Activated CD4-positive, alpha-beta T cell treated with anti-CD3 and anti-CD28 coated beads, Interleukin-2, amount 50 U/mL, for 24 hours (primary cell): ENCODE data around the gene PANK2.
"Not testable (repeated sequence)": the region's sequence is repeated elsewhere in the genome, so short reads cannot be mapped to it uniquely, and the experiment has no call there.

Source experiments
- DNase-seq, 2 donors: peaks; one replicate each; pipeline ENCODE4 v3.0.0-alpha.2; 2020; ENCODE audit warnings: low read depth in 1 of 2, low spot score in 1 of 2

PANK2 gene

DNA sequence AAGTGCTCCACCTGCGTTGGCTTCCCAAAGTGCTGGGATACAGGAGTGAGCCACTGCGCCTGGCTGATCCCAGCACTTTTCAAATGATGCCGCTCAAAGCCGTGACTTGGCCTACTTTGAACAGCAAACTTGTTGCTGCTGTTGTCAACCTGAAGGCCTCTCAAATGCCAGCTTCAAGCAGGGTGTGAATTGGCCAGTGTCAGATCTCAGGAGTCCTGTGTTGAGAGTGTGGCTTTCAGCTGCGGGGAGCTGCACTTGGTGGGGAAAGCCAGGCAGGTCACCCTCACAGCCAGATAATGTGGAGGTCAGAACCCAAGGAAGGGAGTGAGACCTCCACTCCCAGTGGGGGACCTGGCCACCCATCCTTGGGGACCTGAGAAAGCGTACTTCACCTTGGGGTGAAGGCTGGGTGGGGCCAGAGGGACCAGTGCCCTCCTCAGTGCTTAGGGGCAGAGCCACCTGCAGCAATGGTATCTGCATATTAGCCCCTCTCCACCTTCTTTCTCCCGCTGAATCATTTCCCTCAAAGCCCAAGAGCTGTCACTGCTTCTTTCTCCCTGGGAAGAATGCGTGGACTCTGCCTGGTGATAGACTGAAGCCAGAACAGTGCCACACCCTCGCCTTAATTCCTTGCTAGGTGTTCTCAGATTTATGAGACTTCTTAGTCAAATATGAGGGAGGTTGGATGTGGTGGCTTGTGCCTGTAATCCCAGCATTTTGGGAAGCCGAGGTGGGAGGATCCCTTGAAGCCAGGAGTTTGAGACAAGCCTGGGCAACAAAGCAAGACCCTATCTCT, 19.1 kb upstream of the PANK2 start:
- no peak for DNase-seq

DNA sequence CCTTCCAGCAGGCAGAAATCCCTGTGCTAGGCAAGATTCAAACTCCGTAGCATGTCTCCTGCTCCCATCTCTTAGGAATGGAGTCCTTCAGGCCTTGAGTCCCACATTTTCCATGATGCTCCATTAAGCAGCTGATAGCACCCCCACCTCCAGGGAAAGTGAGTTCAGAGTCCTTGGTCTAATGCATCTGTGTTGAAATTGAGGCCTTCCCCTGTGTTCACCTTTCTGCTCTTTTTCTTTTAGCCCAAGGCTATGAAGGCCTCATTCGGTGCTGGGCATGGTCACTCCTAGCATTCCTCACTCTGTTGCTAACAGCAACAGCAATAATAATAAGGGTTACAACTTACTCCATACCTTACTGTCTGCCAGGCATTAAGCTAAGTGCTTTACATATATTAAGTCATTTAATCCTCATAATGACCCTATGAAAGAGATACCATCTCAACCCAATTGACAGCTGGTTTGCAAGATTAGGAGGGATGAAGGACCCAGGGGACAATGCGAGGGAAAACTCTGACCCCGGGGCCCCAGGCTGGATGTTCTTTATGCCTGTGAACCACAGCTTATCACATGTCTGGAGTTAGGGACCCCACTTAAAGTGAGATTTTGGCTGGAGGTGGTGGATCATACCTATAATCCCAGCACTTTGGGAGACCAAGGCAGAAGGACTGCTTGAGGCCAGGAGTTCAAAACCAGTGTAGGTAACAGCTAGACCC, 17.5 kb upstream of the PANK2 start:
- DNase-seq, result no peak

DNA sequence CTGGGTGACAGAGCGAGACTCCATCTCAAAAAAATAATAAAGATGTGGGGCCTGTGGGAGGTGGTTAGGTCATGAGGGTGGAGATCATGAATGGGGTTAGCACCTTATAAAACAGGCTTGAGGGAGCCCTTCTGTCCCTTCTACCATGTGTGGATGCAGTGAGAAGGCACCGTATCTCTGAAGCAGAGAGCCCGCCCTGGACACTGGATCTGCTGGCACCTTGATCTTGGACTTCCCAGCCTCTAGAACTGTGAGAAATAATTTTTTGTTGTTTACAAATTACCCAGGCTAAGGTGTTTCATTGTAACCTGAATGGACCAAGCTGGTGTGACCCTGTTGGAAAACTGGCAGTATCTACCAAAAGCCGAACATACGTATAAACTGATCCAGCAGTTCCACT, 15.7 kb upstream of the PANK2 start:
- DNase-seq, result no peak

DNA sequence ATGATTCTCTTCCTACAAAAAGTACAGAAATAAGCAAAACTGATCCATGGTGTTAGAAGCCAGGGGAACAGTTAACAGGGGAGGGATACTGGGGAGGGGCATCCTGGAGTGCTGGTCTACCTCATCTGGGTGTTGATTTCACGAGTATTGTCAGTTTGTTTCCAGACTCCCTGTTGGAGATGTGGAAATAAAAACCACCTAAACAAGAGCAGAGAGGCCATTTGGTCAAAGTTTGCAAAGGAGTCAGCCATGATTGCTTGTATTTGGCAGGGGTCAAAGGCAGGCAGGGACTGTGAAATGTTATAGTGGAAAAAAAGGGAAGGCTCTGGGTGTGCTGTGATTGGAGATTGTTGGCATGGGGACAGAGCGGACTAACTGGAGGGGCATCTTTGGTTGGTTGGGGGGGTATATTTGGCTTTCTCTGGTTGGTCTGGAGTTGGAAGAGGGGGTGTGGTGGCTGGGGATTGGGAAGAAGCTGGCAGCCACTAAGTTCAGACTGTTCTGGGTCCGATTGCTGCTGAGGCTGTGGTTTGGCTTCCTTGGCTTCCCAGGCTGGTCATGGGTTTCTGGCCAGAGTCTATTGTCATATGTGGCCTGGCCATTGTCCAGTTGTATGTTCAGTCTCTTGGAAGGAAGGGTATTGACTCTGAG, 14.9 kb upstream of the PANK2 start:
- no peak for DNase-seq

DNA sequence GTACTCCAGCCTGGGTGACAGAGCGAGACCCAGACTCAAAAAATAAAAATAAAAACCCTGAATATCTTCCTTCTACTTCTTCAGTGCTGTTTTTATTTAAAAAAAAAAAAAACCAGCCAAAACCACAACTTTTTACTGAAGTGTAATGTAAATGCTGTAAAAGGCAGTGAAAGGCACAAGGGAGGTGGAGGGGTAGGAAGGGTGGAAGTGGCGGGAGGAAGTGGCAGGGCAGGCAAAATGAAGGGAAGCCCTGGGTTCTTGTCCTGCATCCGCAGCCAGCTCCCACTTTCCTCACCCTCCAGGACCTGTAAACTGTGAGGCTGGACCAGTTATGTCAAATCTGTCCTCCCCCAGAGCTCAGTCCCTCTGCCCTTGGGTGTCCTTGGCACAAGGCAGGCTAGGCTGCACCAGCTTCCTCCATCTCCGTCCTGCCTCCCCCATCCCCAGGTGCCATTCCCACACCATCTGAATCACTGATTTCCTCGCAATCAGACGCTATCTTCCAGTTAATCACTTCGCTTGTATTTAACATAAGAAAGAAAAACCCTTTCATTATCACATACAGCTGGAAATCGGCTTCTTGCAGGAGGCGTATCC, 13.7 kb upstream of the PANK2 start:
- DNase-seq, result no peak

DNA sequence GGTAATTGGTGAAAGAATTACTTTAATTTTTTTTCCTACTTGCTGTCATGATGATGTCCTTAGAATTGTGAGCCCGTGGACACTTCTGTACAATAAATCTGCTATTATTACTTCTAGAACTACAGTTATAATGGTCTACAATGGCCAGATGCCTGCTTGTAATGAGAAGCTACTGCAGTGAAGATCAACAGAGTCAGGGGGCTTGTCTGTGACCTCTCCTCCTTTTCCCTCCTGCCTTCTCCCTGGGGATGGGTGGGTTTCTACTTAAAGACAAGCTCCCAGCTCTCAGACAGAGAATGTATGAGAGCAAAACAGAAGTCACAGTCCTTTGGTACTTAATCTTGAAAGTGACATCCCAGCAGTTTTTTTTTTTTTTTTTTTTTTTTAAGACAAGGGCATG, 13.2 kb upstream of the PANK2 start:
- DNase-seq, result no peak

DNA sequence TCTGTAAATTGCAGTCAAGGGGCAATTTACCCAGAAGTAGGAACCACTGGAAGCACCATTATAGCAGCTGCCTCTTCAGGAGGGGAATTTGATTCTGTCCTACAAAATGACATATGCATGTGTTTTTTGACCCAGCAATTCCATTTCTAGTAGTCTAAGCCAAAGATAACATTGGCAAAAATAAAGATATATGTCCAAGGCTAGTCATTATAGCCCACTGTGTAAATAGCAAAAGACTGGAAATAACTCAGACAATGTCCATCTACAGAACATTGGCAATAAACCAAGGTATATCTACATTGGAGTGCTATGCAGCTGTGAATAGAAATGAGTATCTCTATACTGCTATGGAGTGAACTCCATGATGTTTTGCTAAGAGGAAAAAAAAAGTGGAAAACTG, 12.5 kb upstream of the PANK2 start:
- no peak for DNase-seq

DNA sequence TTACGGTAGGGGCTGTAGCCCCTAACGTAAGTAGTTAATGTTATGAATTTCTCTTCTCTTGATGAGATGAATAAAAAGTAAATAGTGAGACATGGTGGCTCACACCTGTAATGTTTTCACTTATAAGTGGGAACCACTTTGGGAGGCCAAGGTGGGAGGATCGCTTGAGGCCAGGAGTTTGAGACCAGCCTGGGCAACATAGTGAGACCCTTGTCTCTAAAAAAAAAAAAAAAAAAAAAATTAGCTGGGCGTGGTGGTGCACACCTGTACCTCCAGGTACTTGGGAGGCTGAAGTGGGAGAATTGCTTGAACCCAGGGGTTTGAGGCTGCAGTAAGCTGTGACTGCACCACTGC, 10.3 kb upstream of the PANK2 start:
- DNase-seq, result not testable (repeated sequence)

DNA sequence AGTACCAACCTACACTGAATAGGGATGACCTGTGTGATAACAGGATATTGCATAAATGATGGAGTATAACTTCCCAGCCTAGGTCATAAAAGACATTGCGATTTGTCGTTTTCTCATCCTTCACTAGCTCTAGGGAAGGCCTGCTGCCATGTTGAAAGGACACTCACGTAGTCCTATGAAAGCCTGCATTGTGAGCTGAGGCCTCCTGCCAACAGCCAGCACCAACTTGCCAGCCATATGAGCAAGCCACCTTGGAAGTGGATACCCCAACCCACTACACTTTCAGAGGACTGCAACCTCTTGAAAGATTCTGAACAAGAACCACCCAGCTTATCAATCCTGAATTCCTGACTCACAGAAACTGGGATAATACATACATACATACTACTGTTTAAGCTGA, 3.5 kb upstream of the PANK2 start:
- DNase-seq, result no peak

DNA sequence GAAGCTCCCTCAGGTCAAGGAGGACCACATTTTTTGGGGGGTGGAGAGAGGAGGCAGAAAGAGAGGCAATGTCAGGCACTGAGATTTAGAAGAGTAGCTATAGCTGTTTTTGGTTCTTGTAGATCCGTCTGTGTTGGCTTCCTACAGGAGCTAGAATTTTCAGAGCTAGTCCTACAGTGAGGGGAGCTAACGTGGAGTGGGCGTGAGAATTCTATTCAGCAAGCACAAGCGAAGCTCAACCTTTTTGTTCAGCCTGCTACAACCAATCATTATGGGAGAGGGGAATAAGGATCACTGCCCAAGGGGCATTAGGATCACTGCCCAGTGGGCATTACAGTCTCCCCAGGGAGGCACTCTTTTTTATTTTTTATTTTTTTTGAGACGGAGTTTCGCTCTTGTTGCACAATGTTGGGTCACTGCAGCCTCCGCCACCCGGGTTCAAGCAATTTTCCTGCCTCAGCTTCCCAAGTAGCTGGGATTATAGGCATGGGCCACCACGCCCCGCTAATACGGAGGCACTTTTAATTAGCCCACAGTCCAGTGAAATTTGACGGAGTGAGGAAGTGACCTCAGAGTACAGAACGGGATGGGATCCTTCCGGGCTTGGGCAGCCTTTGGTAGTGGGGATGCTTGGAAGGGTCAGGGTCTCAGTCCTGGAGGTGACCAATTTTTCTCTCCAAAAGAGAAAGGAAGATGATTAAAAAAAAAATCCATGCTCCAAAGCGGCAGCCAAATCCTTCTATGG, 1.1 kb upstream of the PANK2 start:
- DNase-seq, result no peak

DNA sequence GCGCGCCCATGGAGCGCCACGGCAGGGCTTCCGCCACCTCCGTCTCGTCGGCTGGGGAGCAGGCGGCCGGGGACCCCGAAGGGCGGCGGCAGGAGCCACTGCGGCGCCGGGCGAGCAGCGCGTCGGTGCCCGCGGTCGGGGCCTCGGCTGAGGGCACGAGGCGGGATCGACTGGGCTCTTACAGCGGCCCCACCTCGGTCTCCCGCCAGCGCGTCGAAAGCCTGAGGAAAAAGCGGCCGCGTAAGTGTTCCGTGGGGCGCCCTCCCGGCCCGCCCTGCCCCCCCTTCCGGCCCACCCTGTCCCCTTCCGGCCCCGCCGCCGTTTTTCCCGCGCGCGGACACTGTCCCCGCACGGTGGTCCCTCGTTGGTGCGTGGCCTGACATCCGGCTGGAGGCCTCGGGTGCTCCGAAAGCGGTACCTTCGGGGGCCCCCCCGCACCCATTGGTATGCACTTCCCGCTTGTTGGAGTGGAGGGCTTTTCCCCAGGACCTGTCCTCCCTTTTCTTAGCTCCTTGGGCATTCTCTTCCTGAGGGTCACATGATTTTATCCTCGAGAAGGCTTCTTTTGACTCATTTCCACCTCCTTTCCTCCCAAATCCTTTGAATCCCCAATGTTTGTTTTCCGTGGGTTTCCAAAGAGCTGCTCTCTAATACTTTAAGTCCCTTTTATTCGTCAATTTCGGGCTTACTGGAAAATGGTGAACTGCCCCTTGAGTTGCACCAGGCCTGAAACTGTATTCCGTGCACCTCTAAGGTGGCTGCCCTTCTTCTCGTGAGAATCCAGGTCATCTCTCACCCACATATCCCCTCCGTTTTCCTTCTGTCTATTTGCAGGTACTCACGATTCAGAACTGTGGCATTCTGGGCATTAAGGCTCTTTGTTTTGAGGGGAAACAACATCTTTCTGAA, 556 bp downstream of the PANK2 start:
- peak; percentile 25 to 30 for DNase-seq

DNA sequence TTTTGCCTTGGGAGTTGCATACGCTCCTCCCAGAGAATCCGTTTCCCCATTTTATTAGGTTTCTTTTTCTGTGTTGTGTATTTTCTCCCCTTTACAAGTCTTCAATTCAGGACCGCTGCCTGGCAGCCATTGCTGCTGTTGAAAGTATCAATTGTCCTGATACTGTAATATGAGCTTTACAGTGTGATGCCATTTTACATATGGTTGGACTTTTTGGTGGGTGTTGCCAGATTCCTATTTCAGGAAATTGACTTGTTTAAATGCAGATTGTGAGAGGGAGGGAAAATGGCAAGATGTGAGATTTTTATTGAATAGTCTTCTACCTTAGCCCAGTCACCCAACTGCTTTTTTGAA, 1.2 kb downstream of the PANK2 start:
- DNase-seq, result no peak

DNA sequence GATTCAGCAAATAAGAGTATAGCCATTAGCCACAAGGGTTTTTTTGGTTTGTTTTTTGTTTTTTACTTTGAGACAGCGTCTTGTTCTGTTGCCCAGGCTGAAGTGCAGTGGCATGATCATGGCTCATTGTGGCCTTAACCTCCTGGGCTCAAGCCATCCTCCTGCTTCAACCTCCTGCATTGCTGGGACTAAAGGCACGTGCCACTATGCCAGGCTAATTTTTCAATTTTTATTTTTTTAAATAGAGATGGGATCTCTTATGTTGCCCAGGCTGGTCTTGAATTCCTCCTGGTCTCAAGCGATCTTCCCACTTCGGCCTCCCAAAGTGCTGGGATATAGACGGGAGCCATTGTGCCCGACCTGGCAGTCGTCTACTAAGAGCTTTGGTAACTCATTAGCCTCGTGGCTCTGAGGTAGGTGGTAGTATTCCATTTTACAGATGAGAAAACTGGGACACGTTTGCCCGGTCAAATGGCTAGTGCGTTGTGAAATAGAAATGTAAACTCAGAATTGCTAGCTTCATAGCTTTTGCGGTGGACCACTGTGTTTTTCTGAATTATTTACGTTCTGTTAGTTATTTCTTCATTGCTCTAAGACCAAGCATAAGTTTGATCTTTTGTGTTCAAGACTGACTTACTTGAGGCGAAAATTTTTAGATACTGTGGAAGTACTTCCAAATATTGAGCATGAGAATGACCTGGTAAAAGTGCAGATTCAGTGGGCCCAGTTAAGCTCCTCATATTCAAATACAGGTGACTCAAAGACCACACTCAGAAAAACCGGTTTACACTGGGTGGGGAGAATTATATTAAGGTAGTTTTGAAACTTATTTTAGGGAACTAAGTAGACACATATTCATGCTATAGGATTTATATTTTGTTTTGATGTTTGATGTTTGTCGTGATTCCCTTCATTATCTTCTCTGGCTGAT, 2.1 kb downstream of the PANK2 start:
- no peak for DNase-seq

DNA sequence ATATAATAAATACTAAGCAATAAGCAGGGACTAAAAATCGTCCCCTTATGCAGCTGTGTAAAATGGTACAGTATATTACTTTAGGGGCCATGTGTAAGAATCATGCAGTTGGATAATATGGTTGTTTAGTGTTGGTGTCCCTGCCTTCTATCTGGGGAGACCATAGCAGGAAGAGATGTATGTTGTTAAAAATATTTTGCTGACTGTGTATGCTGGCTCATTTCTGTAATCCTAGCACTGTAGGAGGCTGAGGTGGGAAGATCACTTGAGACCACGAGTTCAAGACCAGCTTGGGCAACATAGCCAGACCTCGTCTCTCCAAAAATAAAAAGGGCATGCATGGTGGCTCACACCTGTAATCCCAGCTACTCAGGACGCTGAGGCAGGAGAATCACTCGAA, 5.6 kb downstream of the PANK2 start:
- DNase-seq, result no peak

DNA sequence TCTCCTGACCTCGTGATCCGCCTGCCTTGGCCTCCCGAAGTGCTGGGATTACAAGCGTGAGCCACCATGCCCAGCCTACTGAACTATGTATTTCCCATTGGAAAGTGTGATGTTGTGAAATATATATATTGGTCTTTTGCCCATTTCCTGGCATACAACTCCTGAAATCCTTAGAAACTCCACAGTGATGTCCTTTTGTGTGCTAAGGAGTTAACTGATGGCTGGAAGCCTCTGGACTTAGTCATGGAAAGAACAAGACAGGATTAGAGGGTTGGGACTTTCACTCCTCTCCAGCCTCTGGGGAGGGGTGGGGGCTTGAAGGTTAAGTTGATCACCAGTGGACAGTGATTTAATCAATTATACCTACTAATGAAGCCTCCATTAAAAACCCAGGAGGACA, 7.1 kb downstream of the PANK2 start:
- DNase-seq, result no peak

DNA sequence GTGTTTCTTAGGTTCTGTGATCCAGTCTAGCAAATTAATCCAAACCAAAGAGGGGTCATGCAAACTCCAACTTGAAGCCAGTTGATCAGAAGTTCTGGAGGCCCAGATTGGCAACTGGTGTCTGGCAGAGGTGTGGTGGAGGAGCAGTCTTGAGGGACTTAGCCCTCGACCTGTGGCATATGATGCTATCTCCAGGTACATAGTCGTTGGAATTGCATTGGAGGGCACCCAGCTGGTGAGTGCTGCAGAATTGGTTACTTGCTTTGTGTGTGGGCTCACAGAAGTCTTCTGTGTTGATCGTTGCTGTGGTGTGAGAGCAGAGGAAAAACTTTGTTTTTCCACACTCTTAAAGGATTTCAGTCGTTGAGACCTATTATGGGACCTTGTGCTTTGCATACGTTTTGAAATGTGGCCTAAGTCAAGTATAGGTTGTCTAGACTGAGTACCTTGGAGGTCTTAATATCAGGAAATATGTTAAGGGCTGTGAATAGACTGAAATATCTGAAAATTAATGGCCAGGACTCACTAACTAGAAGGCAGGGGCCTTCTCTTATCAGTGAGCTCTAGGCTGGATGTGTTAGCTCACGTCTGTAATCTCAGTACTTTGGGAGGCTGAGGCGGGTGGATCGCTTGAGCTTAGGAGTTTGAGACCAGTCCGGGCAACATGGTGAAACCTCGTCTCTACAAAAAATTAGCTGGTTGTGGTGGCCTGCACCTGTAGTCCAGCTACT, 7.8 kb downstream of the PANK2 start:
- DNase-seq, result no peak

DNA sequence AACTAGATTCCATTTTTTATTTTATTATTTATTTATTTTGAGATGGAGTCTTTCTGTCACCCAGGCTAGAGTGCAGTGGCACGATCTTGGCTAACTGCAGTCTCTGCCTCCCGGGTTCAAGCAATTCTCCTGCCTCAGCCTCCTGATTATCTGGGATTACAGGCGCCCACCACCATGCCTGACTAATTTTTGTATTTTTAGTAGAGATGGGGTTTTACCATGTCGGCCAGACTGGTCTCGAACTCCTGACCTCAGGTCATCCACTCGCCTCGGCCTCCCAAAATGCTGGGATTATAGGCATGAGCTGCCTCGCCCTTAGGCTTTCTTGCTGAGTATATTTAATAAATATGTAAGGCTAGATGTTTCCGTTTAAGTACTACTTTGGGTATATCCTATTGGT, 9.0 kb downstream of the PANK2 start:
- DNase-seq, result not testable (repeated sequence)

DNA sequence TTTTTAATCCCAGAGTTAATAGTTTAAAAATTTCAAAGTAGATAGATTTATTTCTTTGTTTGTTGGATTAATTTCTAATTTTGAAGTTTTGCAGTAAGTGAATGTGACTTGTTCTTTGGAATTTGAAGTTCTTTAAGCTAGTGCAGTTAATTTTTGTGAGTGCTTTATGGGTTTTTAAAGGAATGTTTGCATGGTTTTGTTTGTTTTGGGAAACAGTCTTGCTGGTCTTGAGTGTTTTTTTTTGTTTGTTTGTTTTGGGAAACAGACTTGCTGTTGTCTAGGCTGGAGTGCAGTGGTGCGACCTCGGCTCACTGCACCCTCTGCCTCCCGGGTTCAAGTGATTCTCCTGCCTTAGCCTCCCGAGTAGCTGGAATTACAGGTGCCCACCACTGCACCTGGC, 9.5 kb downstream of the PANK2 start:
- DNase-seq, result no peak

DNA sequence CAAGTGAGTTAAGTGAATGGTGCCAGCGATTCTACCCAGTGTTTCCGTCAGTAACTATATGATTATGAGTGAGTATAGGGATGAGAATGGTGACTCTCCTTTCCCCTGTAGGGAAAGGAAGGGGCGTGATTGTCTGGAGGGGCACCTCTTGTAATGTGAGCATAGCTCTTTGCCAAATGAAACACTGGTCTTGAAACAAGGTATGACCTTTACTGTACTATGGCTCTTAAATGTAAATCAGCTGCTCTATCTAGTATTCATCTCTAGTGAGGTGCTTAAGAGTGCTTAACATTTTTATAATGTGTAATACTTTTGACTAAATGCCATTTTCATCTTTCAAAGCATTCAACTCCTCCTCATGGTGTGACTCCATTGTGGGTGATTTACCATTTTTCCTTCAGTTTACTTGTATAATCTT, 11.0 kb downstream of the PANK2 start:
- no peak for DNase-seq
